Activated T-helper 17 cell treated with anti-CD3 and anti-CD28 coated beads, Interleukin-2, amount 50 U/mL, for 72 hours (primary cell): Measurements from ENCODE around the gene SBNO2. TPM values are rescaled to one million over a fixed set of nuclear protein-coding genes. Genes with fewer than 3 reads are reported as not detected.
A peak's percentile ranks its signal among the peaks of the same experiment; 100 is the strongest.

Experiments used
- ATAC-seq: fragments of 150-1000 bp; cut with Tn5 transposase; replicated peaks from 2 replicates; pipeline ENCODE4 v1.10.0; 2021; ENCODE audit warnings: mild to moderate bottlenecking, moderate library complexity
- H3K27ac Mint-ChIP-seq: one replicate; pipeline ENCODE4 v1.8.0; 2022; ENCODE audit warnings: mixed read lengths
- H3K27me3 Mint-ChIP-seq: one replicate; pipeline ENCODE4 v1.8.0; 2022; ENCODE audit warnings: mixed read lengths
- H3K36me3 Mint-ChIP-seq: one replicate; pipeline ENCODE4 v1.8.0; 2022; ENCODE audit warnings: low read depth, mild to moderate bottlenecking, mixed read lengths
- H3K4me1 Mint-ChIP-seq: one replicate; pipeline ENCODE4 v1.8.0; 2022; ENCODE audit warnings: mixed read lengths
- H3K4me3 Mint-ChIP-seq: one replicate; pipeline ENCODE4 v1.8.0; 2022; ENCODE audit warnings: mild to moderate bottlenecking, mixed read lengths
- H3K9me3 Mint-ChIP-seq: one replicate; pipeline ENCODE4 v1.8.0; 2022; ENCODE audit warnings: mixed read lengths
- total RNA-seq, 2 donors: library from RNA; stranded (reverse); gene quantifications; one replicate each; pipeline ENCODE4 v1.2.3, GENCODE V29; 2022

SBNO2 gene
- total RNA-seq, 2 donors from 2014 or later: 119 to 139 TPM

- no peak overlapping the region for H3K27ac Mint-ChIP-seq
- peak; percentile 11 for ATAC-seq
- H3K4me3 Mint-ChIP-seq: no peak overlapping the region
- H3K36me3 Mint-ChIP-seq: peaks cover 38% of the 10 kb centered on the region
- peaks cover 13% of the 10 kb centered on the region for H3K4me1 Mint-ChIP-seq
- no peaks in the 10 kb centered on the region for H3K9me3 Mint-ChIP-seq
- no peaks in the 10 kb centered on the region for H3K27me3 Mint-ChIP-seq
These were observed 32.1 kb downstream of the SBNO2 start for GRCh38 chr19:1141944-1142343.

GRCh38 chr19:1140272-1141027 is 33.6 kb downstream of the SBNO2 start:
- H3K4me3 Mint-ChIP-seq: no peak overlapping the region
- H3K4me1 Mint-ChIP-seq: peaks cover 13% of the 10 kb centered on the region
- H3K27me3 Mint-ChIP-seq: no peaks in the 10 kb centered on the region
- no peak for ATAC-seq
- H3K36me3 Mint-ChIP-seq: peaks cover 38% of the 10 kb centered on the region
- no peaks in the 10 kb centered on the region for H3K9me3 Mint-ChIP-seq
- H3K27ac Mint-ChIP-seq: no peak overlapping the region

DNA sequence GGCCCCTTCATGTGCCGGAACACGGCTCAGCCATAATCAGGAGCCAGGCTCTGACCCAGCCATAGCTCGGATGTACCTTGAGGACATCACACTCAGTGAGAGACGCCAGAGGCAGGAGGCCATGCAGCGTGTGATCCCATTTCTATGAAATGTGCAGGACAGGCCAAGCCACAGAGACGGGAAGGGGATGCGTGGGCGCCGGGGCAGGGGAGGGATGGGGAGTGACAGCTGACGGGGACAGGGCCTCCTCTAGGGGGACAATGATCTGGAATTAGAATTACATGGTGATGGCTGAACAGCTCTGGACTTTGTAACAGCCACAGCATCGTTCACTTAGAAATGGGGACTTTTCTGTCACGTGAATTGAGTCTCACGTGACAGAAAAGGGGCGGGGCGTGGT is 34.9 kb downstream of the SBNO2 start:
- Mint-ChIP-seq H3K36me3 (peaks cover 28% of the 10 kb centered on the region), H3K4me3 (no peak overlapping the region), H3K4me1 (peaks cover 5% of the 10 kb centered on the region), H3K27ac (no peak overlapping the region), H3K27me3 (no peaks in the 10 kb centered on the region), H3K9me3 (no peaks in the 10 kb centered on the region)
- ATAC-seq: no peak

- no peak overlapping the region for H3K27ac Mint-ChIP-seq
- H3K4me1 Mint-ChIP-seq: peaks cover 5% of the 10 kb centered on the region
- no peak overlapping the region for H3K4me3 Mint-ChIP-seq
- no peaks in the 10 kb centered on the region for H3K27me3 Mint-ChIP-seq
- no peak for ATAC-seq
- peaks cover 26% of the 10 kb centered on the region for H3K36me3 Mint-ChIP-seq
- no peaks in the 10 kb centered on the region for H3K9me3 Mint-ChIP-seq
These were observed 35.9 kb downstream of the SBNO2 start for GRCh38 chr19:1138121-1138520.

- Mint-ChIP-seq H3K27ac (peak overlapping the region; percentile 53), H3K36me3 (peaks cover 17% of the 10 kb centered on the region), H3K9me3 (no peaks in the 10 kb centered on the region), H3K27me3 (no peaks in the 10 kb centered on the region), H3K4me1 (peaks cover 5% of the 10 kb centered on the region), H3K4me3 (no peak overlapping the region)
- no peak for ATAC-seq
These were observed 37.3 kb downstream of the SBNO2 start for GRCh38 chr19:1136621-1137317.

DNA sequence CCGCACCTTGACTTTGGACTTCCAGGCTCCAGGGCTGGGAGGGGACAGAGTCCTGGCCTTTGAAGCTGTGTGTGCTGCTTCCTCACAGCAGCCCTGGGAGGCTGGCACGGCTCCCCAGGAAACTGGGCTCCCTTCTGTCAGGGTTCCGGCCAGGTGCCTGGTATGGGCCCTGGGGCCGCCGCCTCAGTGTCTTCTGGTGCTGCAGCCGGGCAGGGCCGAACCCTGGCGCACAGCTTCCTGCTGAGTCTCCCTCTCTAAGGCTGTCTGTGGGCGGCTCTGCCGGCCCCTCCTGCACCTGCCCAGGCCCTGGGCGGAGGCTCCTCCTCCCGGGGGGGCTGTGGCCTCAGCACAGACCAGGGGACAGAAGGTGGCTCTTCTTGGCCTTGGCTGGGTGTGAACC is 37.9 kb downstream of the SBNO2 start:
- ATAC-seq: no peak
- Mint-ChIP-seq H3K4me1 (peaks cover 5% of the 10 kb centered on the region), H3K4me3 (no peak overlapping the region), H3K36me3 (peaks cover 17% of the 10 kb centered on the region), H3K27me3 (no peaks in the 10 kb centered on the region), H3K9me3 (no peaks in the 10 kb centered on the region), H3K27ac (peak overlapping the region; percentile 53)

- Mint-ChIP-seq H3K9me3 (no peaks in the 10 kb centered on the region), H3K4me3 (no peak overlapping the region), H3K27me3 (no peaks in the 10 kb centered on the region), H3K27ac (no peak overlapping the region), H3K36me3 (peaks cover 22% of the 10 kb centered on the region), H3K4me1 (peaks cover 5% of the 10 kb centered on the region)
- no peak for ATAC-seq
These were observed 38.6 kb downstream of the SBNO2 start for GRCh38 chr19:1135454-1135853.

- Mint-ChIP-seq H3K4me3 (peak overlapping the region; percentile 87), H3K27ac (no peak overlapping the region), H3K9me3 (no peaks in the 10 kb centered on the region), H3K36me3 (peaks cover 26% of the 10 kb centered on the region), H3K27me3 (no peaks in the 10 kb centered on the region), H3K4me1 (peaks cover 5% of the 10 kb centered on the region)
- no peak for ATAC-seq
These were observed 39.6 kb downstream of the SBNO2 start for GRCh38 chr19:1134431-1134830.

DNA sequence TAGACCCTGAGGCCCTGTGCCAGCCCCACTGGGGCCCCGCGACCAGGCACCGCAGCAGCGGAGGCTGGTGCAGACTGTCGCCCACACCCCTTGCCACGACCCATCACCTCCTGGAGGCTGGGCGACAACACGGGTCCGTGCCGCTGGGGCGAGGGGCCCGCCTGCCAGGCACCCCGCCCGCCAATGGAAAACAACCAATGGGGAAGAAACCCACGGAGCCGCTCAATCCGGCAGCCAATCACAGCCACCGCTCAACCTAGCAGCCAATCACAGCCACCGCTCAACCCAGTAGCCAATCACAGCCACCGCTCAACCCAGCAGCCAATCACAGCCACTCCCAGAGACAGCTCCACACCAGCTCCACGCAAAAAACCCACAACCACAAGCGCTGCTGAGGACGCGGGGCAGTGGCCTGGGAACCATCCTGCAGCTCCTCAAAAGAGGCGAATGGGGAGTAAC is 40.6 kb downstream of the SBNO2 start:
- Mint-ChIP-seq H3K4me1 (no peaks in the 10 kb centered on the region), H3K27me3 (no peaks in the 10 kb centered on the region), H3K9me3 (no peaks in the 10 kb centered on the region), H3K27ac (peak overlapping the region; percentile 89), H3K36me3 (peaks cover 33% of the 10 kb centered on the region), H3K4me3 (peak overlapping the region; percentile 87)
- peak; percentile 75 for ATAC-seq

DNA sequence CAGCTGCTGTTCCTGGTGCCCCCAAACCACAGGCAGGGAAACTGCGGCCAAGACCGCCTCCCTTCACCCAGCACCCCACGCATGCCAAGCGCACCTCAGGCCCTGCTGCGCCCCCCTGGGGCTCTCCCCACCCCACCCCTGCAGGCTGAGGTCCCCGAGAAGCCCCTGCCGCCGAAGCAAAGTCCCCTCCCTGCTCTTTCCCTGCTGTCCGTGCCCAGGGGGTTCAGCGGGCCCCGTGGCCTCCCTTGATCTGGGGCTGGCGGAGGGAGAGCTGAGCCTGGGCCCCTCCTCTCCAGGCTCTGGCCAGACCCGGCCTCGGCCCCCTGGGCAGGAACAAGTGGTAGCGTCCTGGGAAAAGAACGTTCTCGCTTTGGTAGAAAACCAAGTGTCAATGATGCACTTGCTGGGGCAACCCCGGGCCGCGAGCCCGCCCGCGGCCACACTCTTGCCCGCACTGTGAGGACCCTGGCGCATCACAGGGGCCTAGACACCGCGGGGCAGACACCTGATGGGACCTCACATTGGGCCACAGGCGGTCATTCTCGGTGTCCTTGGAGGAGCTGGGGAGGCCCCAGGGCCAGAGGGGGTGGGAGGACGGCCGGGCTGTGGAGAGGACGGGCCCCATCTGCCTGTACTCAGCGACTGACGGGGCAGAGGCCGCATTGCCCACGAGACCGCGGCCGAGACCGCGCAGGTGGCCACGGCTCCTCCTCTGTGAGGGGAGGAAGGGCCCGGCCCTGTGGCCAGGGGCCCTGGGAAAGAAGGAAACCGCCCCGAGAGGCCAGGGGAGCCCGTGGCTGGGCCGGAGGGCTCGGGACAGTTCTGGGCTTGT is 41.3 kb downstream of the SBNO2 start:
- H3K27ac Mint-ChIP-seq: peak overlapping the region; percentile 89
- no peaks in the 10 kb centered on the region for H3K27me3 Mint-ChIP-seq
- H3K4me1 Mint-ChIP-seq: no peaks in the 10 kb centered on the region
- peak; percentile 20 for ATAC-seq
- no peaks in the 10 kb centered on the region for H3K9me3 Mint-ChIP-seq
- peak overlapping the region; percentile 87 for H3K4me3 Mint-ChIP-seq
- peaks cover 38% of the 10 kb centered on the region for H3K36me3 Mint-ChIP-seq

DNA sequence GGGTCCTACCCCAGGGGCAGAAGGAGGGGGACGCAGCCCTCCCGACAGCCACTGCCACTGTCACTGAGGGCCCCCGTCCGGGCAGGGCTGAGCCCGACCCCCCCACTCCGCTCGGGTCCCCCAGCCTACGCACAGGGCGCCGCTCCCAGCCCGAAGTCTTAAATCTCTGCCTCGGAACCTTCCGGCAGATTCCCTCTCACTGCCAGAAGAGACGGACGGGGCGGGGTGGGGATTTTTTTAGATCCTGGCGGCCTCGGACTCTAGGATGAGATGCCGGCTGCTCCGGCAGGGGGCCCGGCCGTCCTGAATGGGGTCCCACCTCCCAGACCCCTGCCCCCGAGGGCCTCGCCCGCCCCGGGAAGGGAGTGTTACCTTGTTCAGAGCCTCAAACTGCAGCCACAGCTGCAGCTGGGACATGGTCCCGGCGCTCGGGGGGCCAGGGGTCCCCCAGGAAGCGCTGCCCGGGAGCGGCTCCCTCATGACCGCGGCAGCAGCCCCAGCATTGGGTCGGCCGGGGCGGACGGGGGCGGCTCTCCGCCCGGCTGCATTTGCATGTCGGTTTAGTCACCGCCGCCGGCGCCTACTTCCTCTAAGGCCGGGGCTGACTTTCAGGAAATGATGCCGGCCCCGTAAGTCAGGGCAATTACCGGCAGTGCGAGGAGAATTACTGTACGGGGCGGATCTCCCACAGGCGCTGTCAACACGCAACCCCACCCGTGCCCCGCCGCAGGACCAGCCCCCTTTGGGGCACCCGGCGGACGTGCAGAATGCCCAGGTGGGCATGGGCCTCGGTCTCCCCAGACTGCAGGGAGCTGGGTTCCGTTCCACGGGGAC is 42.1 kb downstream of the SBNO2 start:
- Mint-ChIP-seq H3K4me3 (peak overlapping the region; percentile 87), H3K9me3 (no peaks in the 10 kb centered on the region), H3K27me3 (no peaks in the 10 kb centered on the region), H3K27ac (peak overlapping the region; percentile 89), H3K4me1 (peaks cover 2% of the 10 kb centered on the region), H3K36me3 (peaks cover 46% of the 10 kb centered on the region)
- ATAC-seq: peak; percentile 71

DNA sequence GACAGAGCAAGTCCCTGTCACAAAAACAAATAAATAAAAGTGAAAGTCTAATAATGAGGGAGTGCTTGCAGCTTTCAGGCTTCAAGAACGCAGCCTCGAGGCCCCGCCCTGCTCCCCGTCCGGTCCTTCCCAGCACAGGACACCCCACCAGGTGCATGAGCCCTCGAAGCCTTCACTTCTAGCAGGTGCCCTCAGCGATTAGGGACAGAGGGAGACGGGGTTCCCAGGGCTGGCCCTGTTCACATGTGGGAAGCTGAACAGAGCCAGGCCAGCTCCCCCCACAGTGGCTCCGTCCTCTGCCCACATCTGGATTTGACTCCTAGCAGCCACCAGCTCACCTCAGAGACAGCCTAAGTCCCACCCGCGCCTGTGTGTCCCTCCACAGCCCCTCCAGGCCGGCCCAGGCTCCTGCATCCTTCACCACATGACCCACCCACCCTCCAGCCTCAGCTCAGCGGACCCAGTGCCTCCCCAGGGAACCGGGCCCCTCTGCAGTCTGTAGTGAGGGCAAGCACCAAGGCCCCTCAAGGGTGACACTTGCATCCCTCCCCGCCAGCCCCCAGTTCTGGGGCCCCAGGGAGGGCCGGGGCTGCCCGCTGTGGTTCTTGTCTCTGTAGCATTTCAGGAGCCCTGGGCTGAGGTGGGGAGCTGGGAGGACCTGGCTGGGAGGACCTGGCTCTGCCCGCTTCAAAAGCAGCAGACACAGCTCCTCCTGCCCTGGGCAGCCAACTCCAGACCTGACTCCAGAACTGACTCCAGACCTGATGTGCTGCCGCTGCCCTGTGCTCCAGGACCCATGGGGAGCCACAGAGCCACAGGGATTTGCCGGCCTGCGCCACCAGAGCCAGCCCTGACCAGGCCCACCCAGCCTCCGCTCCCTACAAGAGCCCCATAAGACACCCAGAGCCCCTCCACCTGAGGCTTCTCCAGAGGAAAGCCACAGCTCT is 43.0 kb downstream of the SBNO2 start:
- H3K27me3 Mint-ChIP-seq: no peaks in the 10 kb centered on the region
- H3K4me1 Mint-ChIP-seq: peaks cover 4% of the 10 kb centered on the region
- H3K27ac Mint-ChIP-seq: peak overlapping the region; percentile 89
- peak overlapping the region; percentile 87 for H3K4me3 Mint-ChIP-seq
- H3K9me3 Mint-ChIP-seq: no peaks in the 10 kb centered on the region
- no peak for ATAC-seq
- H3K36me3 Mint-ChIP-seq: peaks cover 54% of the 10 kb centered on the region

DNA sequence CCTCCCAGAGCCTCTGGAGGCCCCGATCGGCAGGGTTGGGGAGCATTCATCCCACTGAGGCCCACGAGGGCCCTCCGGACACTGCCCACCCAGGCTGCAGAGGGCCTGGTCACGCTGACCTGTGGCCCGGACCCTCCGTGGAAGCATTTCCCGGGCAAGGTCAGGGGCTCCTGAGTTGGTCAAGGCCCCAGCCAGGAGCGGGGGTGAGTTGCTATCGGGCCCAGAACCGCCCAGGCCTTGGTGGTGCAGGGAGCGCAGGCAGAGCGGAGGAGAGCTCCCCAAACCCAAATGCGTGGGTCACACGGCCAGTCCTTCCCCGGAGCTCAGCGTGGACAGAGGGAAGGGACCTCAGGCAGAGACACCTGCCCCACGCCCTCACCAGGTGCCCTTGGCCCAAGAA is 44.5 kb downstream of the SBNO2 start:
- peaks cover 69% of the 10 kb centered on the region for H3K36me3 Mint-ChIP-seq
- H3K9me3 Mint-ChIP-seq: no peaks in the 10 kb centered on the region
- no peaks in the 10 kb centered on the region for H3K27me3 Mint-ChIP-seq
- ATAC-seq: no peak
- H3K27ac Mint-ChIP-seq: peak overlapping the region; percentile 89
- H3K4me3 Mint-ChIP-seq: peak overlapping the region; percentile 87
- H3K4me1 Mint-ChIP-seq: peaks cover 4% of the 10 kb centered on the region
